HFFc6 (cell line): ENCODE results near the gene CLCN4. TPM values are rescaled to one million over a fixed set of nuclear protein-coding genes. Genes with fewer than 3 reads are reported as not detected.

Experiments
- DNase-seq: peaks from one replicate; pipeline ENCODE4 v3.0.0-alpha.2; 2018
- H3K27ac Mint-ChIP-seq: 2 replicates; pipeline ENCODE4 v1.8.0; 2020; ENCODE audit warnings: mild to moderate bottlenecking, mixed read lengths
- H3K27me3 Mint-ChIP-seq: 2 replicates; pipeline ENCODE4 v1.8.0; 2021; ENCODE audit warnings: mild to moderate bottlenecking, moderate library complexity, mixed read lengths; ENCODE audit not compliant: insufficient read depth
- H3K36me3 Mint-ChIP-seq: 2 replicates; pipeline ENCODE4 v1.8.0; 2021; ENCODE audit warnings: low read depth, mixed read lengths
- H3K4me1 Mint-ChIP-seq: 2 replicates; pipeline ENCODE4 v1.8.0; 2020; ENCODE audit warnings: low read depth, mixed read lengths
- H3K4me3 Mint-ChIP-seq: 2 replicates; pipeline ENCODE4 v1.8.0; 2020; ENCODE audit warnings: mild to moderate bottlenecking, moderate library complexity, mixed read lengths
- H3K9me3 Mint-ChIP-seq: 2 replicates; pipeline ENCODE4 v1.8.0; 2020; ENCODE audit warnings: mild to moderate bottlenecking, mixed read lengths
- CTCF ChIP-seq: fragments of 200-600 bp; sonication (generic); IDR thresholded peaks from 2 replicates; pipeline ENCODE4 v1.5.0; 2021; ENCODE audit warnings: antibody characterized with exemption, mild to moderate bottlenecking
- total RNA-seq, 6 experiments: library from RNA; stranded (reverse); fragmentation: NEBNext Ultra II Directional; extraction: Animal tissue kit (Norgen Biotek cat#: 25700); gene quantifications; 2 replicates in 1 of 6; 3 replicates in 5 of 6; pipeline ENCODE4 v1.2.3, GENCODE V29; 2021

CLCN4 gene
- total RNA-seq, 6 experiments from 2014 or later, result 0.14 to 0.17 TPM; not detected in 4

GRCh38 chrX:10208281-10208856 lies 51.6 kb downstream of the CLCN4 start:
- Mint-ChIP-seq H3K27ac (no peak overlapping the region), H3K4me3 (no peak overlapping the region)
- no peak for TF ChIP-seq CTCF

GRCh38 chrX:10208953-10209352 lies 52.2 kb downstream of the CLCN4 start:
- TF ChIP-seq CTCF, result no peak
- Mint-ChIP-seq H3K36me3 (no peaks in the 10 kb centered on the region), H3K9me3 (no peaks in the 10 kb centered on the region; the same call in 1 of the 2 replicates), H3K27ac (no peak overlapping the region), H3K4me1 (no peaks in the 10 kb centered on the region), H3K27me3 (peaks cover 5% of the 10 kb centered on the region), H3K4me3 (no peak overlapping the region)
- no peak for DNase-seq

More at GRCh38 chrX:10208281-10208856, 51.6 kb downstream of the CLCN4 start:
- Mint-ChIP-seq H3K36me3 (no peaks in the 10 kb centered on the region), H3K4me1 (no peaks in the 10 kb centered on the region), H3K9me3 (no peaks in the 10 kb centered on the region; the same call in 1 of the 2 replicates), H3K27me3 (peaks cover 6% of the 10 kb centered on the region)
- DNase-seq, result no peak

- Mint-ChIP-seq H3K27me3 (peaks cover 5% of the 10 kb centered on the region), H3K36me3 (no peaks in the 10 kb centered on the region), H3K4me3 (no peak overlapping the region), H3K9me3 (no peaks in the 10 kb centered on the region), H3K27ac (no peak overlapping the region), H3K4me1 (no peaks in the 10 kb centered on the region)
- no peak for TF ChIP-seq CTCF
- no peak for DNase-seq
Observed at GRCh38 chrX:10212395-10212794, 55.6 kb downstream of the CLCN4 start.

- Mint-ChIP-seq H3K27ac (no peak overlapping the region), H3K4me3 (no peak overlapping the region), H3K27me3 (peaks cover 2% of the 10 kb centered on the region), H3K36me3 (no peaks in the 10 kb centered on the region), H3K9me3 (no peaks in the 10 kb centered on the region), H3K4me1 (no peaks in the 10 kb centered on the region)
- no peak for TF ChIP-seq CTCF
- DNase-seq, result no peak
Observed at GRCh38 chrX:10213716-10214115, 56.9 kb downstream of the CLCN4 start.

- Mint-ChIP-seq H3K27ac (no peak overlapping the region), H3K27me3 (peaks cover 2% of the 10 kb centered on the region), H3K4me3 (no peak overlapping the region), H3K36me3 (no peaks in the 10 kb centered on the region), H3K4me1 (no peaks in the 10 kb centered on the region), H3K9me3 (no peaks in the 10 kb centered on the region)
- no peak for DNase-seq
- no peak for TF ChIP-seq CTCF
Observed at GRCh38 chrX:10216208-10216607, 59.4 kb downstream of the CLCN4 start.

GRCh38 chrX:10217198-10217597 lies 60.4 kb downstream of the CLCN4 start:
- Mint-ChIP-seq H3K36me3 (no peaks in the 10 kb centered on the region), H3K27me3 (peaks cover 2% of the 10 kb centered on the region), H3K4me3 (no peak overlapping the region), H3K27ac (no peak overlapping the region), H3K4me1 (no peaks in the 10 kb centered on the region), H3K9me3 (no peaks in the 10 kb centered on the region)
- no peak for DNase-seq
- TF ChIP-seq CTCF, result no peak
